OCI-LY7 (cell line): ENCODE results near the gene KCNQ5. TPM values are rescaled to one million over a fixed set of nuclear protein-coding genes. Genes with fewer than 3 reads are reported as not detected.

Source experiments
- BruUV-seq: library from RNA; stranded (reverse); fragments of 400-500 nt; replicated peaks from 2 replicates; lab custom pipeline; 2021; lab: Mats Ljungman, UMichigan
- CTCF ChIA-PET: fragments of 300-600 bp; sonication (Branson Sonifier 250); formaldehyde crosslinking; loops from one replicate; lab custom pipeline; 2022; ENCODE audit warnings: antibody characterized with exemption; ENCODE audit not compliant: unreplicated experiment; lab: Charles Lee
- POLR2A ChIA-PET: fragments of 300-600 bp; sonication (Branson Sonifier 250); formaldehyde crosslinking; loops from one replicate; lab custom pipeline; 2022; ENCODE audit warnings: antibody characterized with exemption; lab: Charles Lee
- DNase-seq: peaks from one replicate; pipeline ENCODE4 v3.0.0-alpha.2; 2015; ENCODE audit warnings: low spot score
- H2AFZ ChIP-seq: fragments of 200-600 bp; sonication (generic), shearing (Covaris generic); 2 replicates; pipeline ENCODE4 v1.6.1; 2014; ENCODE audit warnings: mild to moderate bottlenecking, antibody characterized with exemption, low read length, moderate library complexity
- H3K27ac ChIP-seq: fragments of 200-600 bp; sonication (generic); 2 replicates; pipeline ENCODE4 v1.5.1; 2014; ENCODE audit warnings: mixed run types, low read depth, mild to moderate bottlenecking, moderate library complexity, low read length, inconsistent platforms; ENCODE audit not compliant: poor library complexity, severe bottlenecking
- H3K36me3 ChIP-seq: fragments of 200-600 bp; sonication (generic); 2 replicates; pipeline ENCODE4 v1.6.1; 2014; ENCODE audit warnings: mild to moderate bottlenecking, antibody characterized with exemption, low read length, moderate library complexity, mixed read lengths; ENCODE audit not compliant: insufficient read depth
- H3K4me1 ChIP-seq: fragments of 200-600 bp; sonication (generic); 2 replicates; pipeline ENCODE4 v1.5.1; 2014; ENCODE audit warnings: mild to moderate bottlenecking, low read length; ENCODE audit not compliant: insufficient read depth, poor library complexity, severe bottlenecking
- H3K4me2 ChIP-seq: fragments of 200-600 bp; sonication (generic); 2 replicates; pipeline ENCODE4 v1.6.1; 2014; ENCODE audit warnings: mild to moderate bottlenecking, low read length
- H3K4me3 ChIP-seq: fragments of 200-600 bp; sonication (generic); 2 replicates; pipeline ENCODE4 v1.5.1; 2014; ENCODE audit warnings: mild to moderate bottlenecking, low read depth, low read length; ENCODE audit not compliant: poor library complexity, severe bottlenecking
- H3K79me2 ChIP-seq: fragments of 200-600 bp; sonication (generic); 2 replicates; pipeline ENCODE4 v1.6.1; 2016; ENCODE audit warnings: low read depth, mild to moderate bottlenecking, low read length, moderate library complexity, mixed read lengths; ENCODE audit not compliant: insufficient read depth
- H3K9me2 ChIP-seq: fragments of 200-600 bp; sonication (generic); 2 replicates; pipeline ENCODE4 v1.6.1; 2016; ENCODE audit warnings: mild to moderate bottlenecking, low read length, mixed read lengths; ENCODE audit not compliant: insufficient read depth
- H3K9me3 ChIP-seq: fragments of 200-600 bp; sonication (generic); 2 replicates; pipeline ENCODE4 v1.6.1; 2014; ENCODE audit warnings: mild to moderate bottlenecking, mixed run types, low read length, mixed read lengths
- H4K20me1 ChIP-seq: fragments of 200-600 bp; sonication (generic); 2 replicates; pipeline ENCODE4 v1.6.1; 2014; ENCODE audit warnings: mild to moderate bottlenecking, antibody characterized with exemption, low read length, moderate library complexity, mixed read lengths; ENCODE audit not compliant: insufficient read depth
- EZH2phosphoT487 ChIP-seq: fragments of 200-600 bp; sonication (generic); IDR thresholded peaks from 2 replicates; pipeline ENCODE4 v1.6.1; 2018; ENCODE audit warnings: low read depth, borderline replicate concordance, mild to moderate bottlenecking, mixed run types, antibody characterized with exemption, low read length, moderate library complexity, mixed read lengths
- intact Hi-C: fragments of 100-400 bp; cut with micrococcal nuclease; formaldehyde crosslinking; loops from one replicate; pipeline ENCODE4 v1.10.0; 2022; ENCODE audit not compliant: unreplicated experiment
- total RNA-seq, 2 experiments: library from RNA; depleted of rRNA in 1 of 2; stranded (reverse); fragments of >200 nt in 1 of 2; shearing (Covaris generic) in 1 of 2; gene quantifications; 2 replicates each; pipeline ENCODE4 v1.2.3, GENCODE V29; 2014 to 2022
- TF ChIP-seq, protein P1 (sequence below): fragments of 200-600 bp; sonication (generic); conservative IDR thresholded peaks from 2 replicates; pipeline ENCODE4 v1.5.1; 2014; ENCODE audit warnings: mild to moderate bottlenecking, antibody characterized with exemption, low read length, moderate library complexity, mixed read lengths

KCNQ5 gene
- total RNA-seq, 2 experiments from 2014 or later, result 26.1 to 29.7 TPM

DNA sequence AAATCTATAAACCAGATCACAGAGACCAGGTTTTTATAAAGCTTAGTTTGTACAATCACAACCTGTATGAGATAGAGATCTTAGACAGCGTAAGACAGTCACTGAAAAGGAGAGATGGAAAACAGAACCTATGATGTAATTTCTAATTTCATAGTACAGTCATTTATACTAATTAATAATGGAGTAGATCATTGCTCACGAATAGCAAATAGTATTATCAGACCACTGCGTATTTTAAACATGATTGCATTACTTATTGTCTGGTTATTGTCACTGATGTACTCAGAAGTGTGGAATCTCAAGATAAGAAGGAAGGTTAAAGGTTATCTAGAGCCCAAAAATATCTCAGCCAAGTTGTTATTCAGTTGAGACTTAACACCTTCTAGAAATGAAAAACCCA is 487.8 kb downstream of the KCNQ5 start:
- no peaks in the 10 kb centered on the region for H3K4me1 ChIP-seq
- ChIA-PET CTCF (no interaction called here), POLR2A (interaction anchor here (0.7 to 1.3 kb wide), 2 partner anchors 14 to 21 kb away, joined by 3 read pairs; no protein-coding TSS in a partner anchor)
- H3K4me2 ChIP-seq, result no peak overlapping the region
- H3K79me2 ChIP-seq, result no peaks in the 10 kb centered on the region
- no peaks in the 10 kb centered on the region for H3K9me3 ChIP-seq
- no peaks in the 10 kb centered on the region for H4K20me1 ChIP-seq
- intact Hi-C loops, result no loop called here
- H3K27ac ChIP-seq, result no peak overlapping the region
- TF ChIP-seq, protein P1, sequence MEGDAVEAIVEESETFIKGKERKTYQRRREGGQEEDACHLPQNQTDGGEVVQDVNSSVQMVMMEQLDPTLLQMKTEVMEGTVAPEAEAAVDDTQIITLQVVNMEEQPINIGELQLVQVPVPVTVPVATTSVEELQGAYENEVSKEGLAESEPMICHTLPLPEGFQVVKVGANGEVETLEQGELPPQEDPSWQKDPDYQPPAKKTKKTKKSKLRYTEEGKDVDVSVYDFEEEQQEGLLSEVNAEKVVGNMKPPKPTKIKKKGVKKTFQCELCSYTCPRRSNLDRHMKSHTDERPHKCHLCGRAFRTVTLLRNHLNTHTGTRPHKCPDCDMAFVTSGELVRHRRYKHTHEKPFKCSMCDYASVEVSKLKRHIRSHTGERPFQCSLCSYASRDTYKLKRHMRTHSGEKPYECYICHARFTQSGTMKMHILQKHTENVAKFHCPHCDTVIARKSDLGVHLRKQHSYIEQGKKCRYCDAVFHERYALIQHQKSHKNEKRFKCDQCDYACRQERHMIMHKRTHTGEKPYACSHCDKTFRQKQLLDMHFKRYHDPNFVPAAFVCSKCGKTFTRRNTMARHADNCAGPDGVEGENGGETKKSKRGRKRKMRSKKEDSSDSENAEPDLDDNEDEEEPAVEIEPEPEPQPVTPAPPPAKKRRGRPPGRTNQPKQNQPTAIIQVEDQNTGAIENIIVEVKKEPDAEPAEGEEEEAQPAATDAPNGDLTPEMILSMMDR, result no peak
- TF ChIP-seq EZH2phosphoT487, result no peak
- no peaks in the 10 kb centered on the region for H3K9me2 ChIP-seq
- no TSS peak for BruUV-seq
- H3K4me3 ChIP-seq, result no peak overlapping the region
- peaks cover 13% of the 10 kb centered on the region for H3K36me3 ChIP-seq
- H2AFZ ChIP-seq, result no peak overlapping the region
- no peak for DNase-seq

DNA sequence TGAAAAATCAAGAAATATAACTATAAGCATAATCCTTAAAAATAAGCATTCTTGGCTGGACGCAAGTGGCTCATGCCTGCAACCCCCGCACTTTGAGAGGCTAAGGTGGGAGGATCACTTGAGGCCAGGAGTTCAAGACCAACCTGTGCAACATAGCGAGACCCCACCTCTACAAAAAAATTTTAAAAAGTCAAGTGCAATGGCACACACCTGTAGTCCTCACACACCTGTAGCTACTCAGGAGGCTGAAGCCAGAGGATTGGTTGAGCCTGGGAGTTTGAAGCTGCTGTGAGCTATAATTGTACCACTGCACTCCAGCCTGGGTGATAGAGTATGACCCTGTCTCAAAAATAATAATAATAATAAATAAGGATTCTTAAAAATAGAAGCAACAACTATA is 494.5 kb downstream of the KCNQ5 start:
- no peak overlapping the region for H3K4me3 ChIP-seq
- no peaks in the 10 kb centered on the region for H3K4me1 ChIP-seq
- BruUV-seq, result no TSS peak
- ChIA-PET CTCF (no interaction called here), POLR2A (interaction anchor here (0.5 to 0.7 kb wide), 4 partner anchors 9 to 1817 kb away, joined by 3 read pairs; no protein-coding TSS in a partner anchor)
- intact Hi-C loops, result no loop called here
- no peaks in the 10 kb centered on the region for H4K20me1 ChIP-seq
- TF ChIP-seq, protein P1, result no peak
- TF ChIP-seq EZH2phosphoT487, result no peak
- no peak for DNase-seq
- peaks cover 30% of the 10 kb centered on the region for H3K36me3 ChIP-seq
- no peak overlapping the region for H2AFZ ChIP-seq
- H3K27ac ChIP-seq, result no peak overlapping the region
- no peaks in the 10 kb centered on the region for H3K79me2 ChIP-seq
- no peaks in the 10 kb centered on the region for H3K9me2 ChIP-seq
- H3K9me3 ChIP-seq, result no peaks in the 10 kb centered on the region
- no peak overlapping the region for H3K4me2 ChIP-seq

DNA sequence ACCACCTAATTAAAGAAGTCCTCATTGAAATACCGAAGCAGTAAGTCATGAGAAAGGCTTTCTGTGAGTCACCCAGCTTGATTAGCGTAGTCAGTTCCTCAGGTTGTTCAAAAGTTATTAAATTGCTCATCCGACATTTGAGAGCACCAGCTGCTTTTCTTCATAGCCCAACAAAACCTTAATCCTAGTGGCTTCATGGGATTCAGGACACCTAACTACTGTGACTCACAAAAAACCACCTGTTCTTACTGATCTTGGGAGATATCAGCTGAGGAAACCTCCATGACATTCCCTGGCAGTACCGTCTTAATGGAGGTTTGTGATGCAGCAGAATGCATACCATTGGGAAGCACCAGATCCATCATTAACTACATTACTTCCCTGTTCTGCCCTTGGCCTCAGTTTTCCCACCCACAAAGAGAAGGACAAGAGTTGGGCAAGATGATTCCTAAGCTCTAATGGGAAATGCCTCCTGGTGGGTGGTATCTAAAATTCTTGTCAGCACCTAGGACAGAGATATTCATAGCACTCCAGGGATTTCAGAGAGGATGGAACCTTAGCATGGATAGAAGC is 499.6 kb downstream of the KCNQ5 start:
- H3K4me2 ChIP-seq, result no peak overlapping the region
- no peaks in the 10 kb centered on the region for H4K20me1 ChIP-seq
- H3K4me3 ChIP-seq, result no peak overlapping the region
- no TSS peak for BruUV-seq
- H2AFZ ChIP-seq, result no peak overlapping the region
- POLR2A ChIA-PET, result interaction anchor here (0.8 kb wide), 1 partner anchor 36 kb away, joined by 4 read pairs; no protein-coding TSS in a partner anchor
- H3K9me2 ChIP-seq, result no peaks in the 10 kb centered on the region
- no peak for DNase-seq
- no peaks in the 10 kb centered on the region for H3K79me2 ChIP-seq
- intact Hi-C loops, result no loop called here
- CTCF ChIA-PET, result no interaction called here
- no peaks in the 10 kb centered on the region for H3K9me3 ChIP-seq
- H3K4me1 ChIP-seq, result no peaks in the 10 kb centered on the region
- H3K36me3 ChIP-seq, result peaks cover 26% of the 10 kb centered on the region
- no peak for TF ChIP-seq EZH2phosphoT487
- TF ChIP-seq, protein P1, result no peak
- no peak overlapping the region for H3K27ac ChIP-seq
